ENCODE measurements around the gene ZNF488. TPM values are rescaled to one million over a fixed set of nuclear protein-coding genes. Genes with fewer than 3 reads are reported as not detected.

ZNF488 gene
- total RNA-seq, 4 donors from 2014 or later, result 1.0 to 3.9 (median 2.3) TPM

DNA sequence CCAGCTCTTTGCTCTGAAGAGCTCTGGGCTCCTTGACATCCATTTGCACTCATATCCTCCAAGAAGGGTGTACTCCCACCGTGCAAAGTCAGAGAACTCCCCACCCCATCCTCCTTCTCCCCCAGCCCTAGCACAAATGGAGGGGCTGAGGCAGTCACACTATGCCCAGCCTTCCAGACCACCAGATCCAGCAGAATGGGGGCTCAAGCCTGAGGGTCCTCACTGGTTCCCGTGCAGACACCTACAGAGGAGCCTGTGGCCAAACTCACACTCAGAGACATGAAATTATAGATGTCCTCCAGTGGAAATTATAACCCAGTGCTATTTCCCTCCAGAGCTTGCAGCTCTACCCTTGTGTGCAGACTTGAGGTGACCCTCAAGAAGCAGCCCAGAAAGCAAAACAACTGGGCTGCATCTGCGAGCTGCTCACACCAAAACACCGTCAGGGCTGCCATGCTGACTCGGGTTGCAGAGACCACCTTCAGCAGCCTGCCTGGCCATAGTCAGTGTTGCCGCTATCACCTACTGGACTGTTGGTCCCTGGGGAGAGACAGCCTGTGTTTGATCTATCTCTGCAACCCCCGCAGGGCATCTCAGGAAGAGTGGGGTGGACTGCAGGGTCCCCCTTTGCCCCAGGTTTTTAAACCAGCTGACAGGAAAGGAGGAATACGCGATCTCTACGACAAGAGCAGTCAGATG is 7.4 kb downstream of the ZNF488 start:
- Histone ChIP-seq H3K36me3 (no peaks in the 10 kb centered on the region), H3K27ac (no peak overlapping the region), H3K4me3 (no peak overlapping the region), H3K27me3 (peaks cover 5% of the 10 kb centered on the region), H3K4me1 (no peaks in the 10 kb centered on the region), H3K9me3 (no peaks in the 10 kb centered on the region)
- peak in 1 of 2 donors; percentile 53 for DNase-seq (ENCODE audit: low spot score in 2 of 2)
- no peak for TF ChIP-seq POLR2AphosphoS5 (IDR thresholded peaks at IDR 0.05)
- TF ChIP-seq, protein P1, sequence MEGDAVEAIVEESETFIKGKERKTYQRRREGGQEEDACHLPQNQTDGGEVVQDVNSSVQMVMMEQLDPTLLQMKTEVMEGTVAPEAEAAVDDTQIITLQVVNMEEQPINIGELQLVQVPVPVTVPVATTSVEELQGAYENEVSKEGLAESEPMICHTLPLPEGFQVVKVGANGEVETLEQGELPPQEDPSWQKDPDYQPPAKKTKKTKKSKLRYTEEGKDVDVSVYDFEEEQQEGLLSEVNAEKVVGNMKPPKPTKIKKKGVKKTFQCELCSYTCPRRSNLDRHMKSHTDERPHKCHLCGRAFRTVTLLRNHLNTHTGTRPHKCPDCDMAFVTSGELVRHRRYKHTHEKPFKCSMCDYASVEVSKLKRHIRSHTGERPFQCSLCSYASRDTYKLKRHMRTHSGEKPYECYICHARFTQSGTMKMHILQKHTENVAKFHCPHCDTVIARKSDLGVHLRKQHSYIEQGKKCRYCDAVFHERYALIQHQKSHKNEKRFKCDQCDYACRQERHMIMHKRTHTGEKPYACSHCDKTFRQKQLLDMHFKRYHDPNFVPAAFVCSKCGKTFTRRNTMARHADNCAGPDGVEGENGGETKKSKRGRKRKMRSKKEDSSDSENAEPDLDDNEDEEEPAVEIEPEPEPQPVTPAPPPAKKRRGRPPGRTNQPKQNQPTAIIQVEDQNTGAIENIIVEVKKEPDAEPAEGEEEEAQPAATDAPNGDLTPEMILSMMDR (IDR thresholded peaks at IDR 0.05), result no peak
- TF ChIP-seq POLR2A (IDR thresholded peaks at IDR 0.05), result no peak
- TF ChIP-seq EP300 (IDR thresholded peaks at IDR 0.05), result no peak
- WGBS, result 78% methylated on average over 10 of the region's 10 CpGs

DNA sequence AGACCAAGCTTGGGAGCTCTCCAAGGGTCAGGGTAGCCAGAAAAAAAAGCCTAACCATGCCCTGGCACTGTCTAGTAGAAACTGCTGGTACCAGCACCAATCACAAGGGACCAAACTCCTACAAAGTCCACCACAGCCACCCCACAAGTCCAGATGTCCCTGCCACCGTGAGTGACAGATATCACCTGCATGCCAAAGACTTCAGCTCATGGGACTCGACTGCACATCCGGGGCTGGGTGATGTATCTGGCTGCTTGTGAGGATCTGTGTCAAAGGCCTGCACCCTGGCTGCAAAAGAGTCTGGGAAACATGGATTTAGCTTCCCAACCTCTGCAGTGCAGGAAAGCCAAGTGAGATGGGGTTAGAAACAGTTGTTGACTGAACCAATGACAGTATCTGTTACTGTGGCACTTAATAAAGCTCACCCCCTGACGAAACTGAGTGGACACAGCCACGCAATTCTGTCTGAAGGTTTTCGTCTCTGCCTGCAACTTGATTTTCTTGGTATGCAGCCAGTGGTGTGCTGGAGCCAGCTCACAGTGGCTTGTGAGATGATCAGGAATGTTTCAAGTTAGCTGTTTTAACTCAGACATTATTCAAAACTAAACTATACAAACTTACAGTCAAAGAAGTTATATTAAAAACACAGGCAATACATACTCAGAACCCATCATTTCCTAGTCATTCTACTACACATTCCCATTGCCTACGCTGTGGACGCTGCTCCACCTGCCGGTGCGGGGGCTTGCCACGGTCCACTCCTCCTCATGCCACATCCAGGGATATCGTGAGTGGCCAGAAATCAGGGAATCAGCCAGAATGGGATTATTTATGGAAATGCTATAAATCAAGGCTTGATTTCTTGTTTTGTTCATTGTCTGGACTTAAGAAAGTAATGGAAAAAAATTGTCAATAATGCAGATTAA is 9.2 kb downstream of the ZNF488 start:
- H3K36me3 ChIP-seq, result no peaks in the 10 kb centered on the region
- no peaks in the 10 kb centered on the region for H3K9me3 ChIP-seq
- no peaks in the 10 kb centered on the region for H3K4me1 ChIP-seq
- 60% methylated on average over 11 of the region's 12 CpGs for WGBS
- DNase-seq (ENCODE audit: low spot score in 2 of 2), result peak in 1 of 2 donors; percentile 50
- H3K27me3 ChIP-seq, result peaks cover 5% of the 10 kb centered on the region
- no peak overlapping the region for H3K4me3 ChIP-seq
- H3K27ac ChIP-seq, result no peak overlapping the region
- no peak for TF ChIP-seq POLR2AphosphoS5 (IDR thresholded peaks at IDR 0.05)

GRCh38 chr10:47372726-47373125 is 11.4 kb downstream of the ZNF488 start:
- no peak overlapping the region for H3K4me3 ChIP-seq
- H3K4me1 ChIP-seq, result no peaks in the 10 kb centered on the region
- no peaks in the 10 kb centered on the region for H3K36me3 ChIP-seq
- no peaks in the 10 kb centered on the region for H3K9me3 ChIP-seq
- 89% methylated on average over 6 of the region's 6 CpGs for WGBS
- H3K27me3 ChIP-seq, result peaks cover 2% of the 10 kb centered on the region
- DNase-seq (ENCODE audit: low spot score in 2 of 2), result peak; percentile 31 to 66
- TF ChIP-seq EP300 (IDR thresholded peaks at IDR 0.05) (no peak), POLR2AphosphoS5 (IDR thresholded peaks at IDR 0.05) (no peak), POLR2A (IDR thresholded peaks at IDR 0.05) (no peak)
- TF ChIP-seq, protein P1 (IDR thresholded peaks at IDR 0.05), result no peak
- H3K27ac ChIP-seq, result no peak overlapping the region

GRCh38 chr10:47371629-47372485 is 12.2 kb downstream of the ZNF488 start:
- TF ChIP-seq POLR2A (IDR thresholded peaks at IDR 0.05), result no peak
- TF ChIP-seq EP300 (IDR thresholded peaks at IDR 0.05), result no peak
- TF ChIP-seq, protein P1 (IDR thresholded peaks at IDR 0.05), result no peak
- no peak for TF ChIP-seq POLR2AphosphoS5 (IDR thresholded peaks at IDR 0.05)
- Histone ChIP-seq H3K4me3 (no peak overlapping the region), H3K4me1 (no peaks in the 10 kb centered on the region), H3K27ac (no peak overlapping the region), H3K9me3 (no peaks in the 10 kb centered on the region), H3K36me3 (no peaks in the 10 kb centered on the region), H3K27me3 (no peaks in the 10 kb centered on the region)
- 86% methylated on average over 7 of the region's 7 CpGs for WGBS
- peak; percentile 26 to 47 for DNase-seq (ENCODE audit: low spot score in 2 of 2)

DNA sequence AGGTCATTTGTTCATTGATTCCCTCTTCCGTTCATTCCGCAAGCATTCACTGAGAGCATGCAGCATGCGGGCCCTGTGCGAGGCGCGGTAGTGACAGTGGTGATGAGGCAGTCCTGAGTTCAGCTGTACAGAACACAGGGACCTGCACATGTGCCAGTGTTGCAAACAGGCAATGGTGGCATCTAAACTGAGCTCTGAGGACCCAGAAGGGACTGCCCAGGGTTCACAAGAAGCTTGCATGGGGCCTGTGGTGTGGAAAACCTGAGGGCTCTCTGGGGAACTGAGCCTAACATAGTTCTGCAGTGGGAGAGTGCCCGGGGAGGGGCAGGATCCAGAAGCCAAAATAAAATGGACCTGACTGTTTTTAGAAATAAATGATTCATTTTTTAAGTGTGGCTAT is 13.2 kb downstream of the ZNF488 start:
- Histone ChIP-seq H3K4me1 (no peaks in the 10 kb centered on the region), H3K27ac (no peak overlapping the region), H3K4me3 (no peak overlapping the region), H3K9me3 (no peaks in the 10 kb centered on the region), H3K27me3 (no peaks in the 10 kb centered on the region), H3K36me3 (no peaks in the 10 kb centered on the region)
- DNase-seq (ENCODE audit: low spot score in 2 of 2), result peak; percentile 12 to 36
- TF ChIP-seq, protein P1 (IDR thresholded peaks at IDR 0.05), result no peak
- no peak for TF ChIP-seq POLR2A (IDR thresholded peaks at IDR 0.05)
- no peak for TF ChIP-seq POLR2AphosphoS5 (IDR thresholded peaks at IDR 0.05)
- no peak for TF ChIP-seq EP300 (IDR thresholded peaks at IDR 0.05)
- 90% methylated on average over 7 of the region's 7 CpGs for WGBS

Data from suprapubic skin (tissue), 4 donors.